Erythroblast (primary cell): Measurements from ENCODE around the gene GATA2.

Experiments used
- GATA1 ChIP-seq: IDR thresholded peaks from 2 replicates; pipeline ENCODE4 v1.6.1; 2011; ENCODE audit warnings: low read depth, mild to moderate bottlenecking, control low read depth, low read length, moderate library complexity
- POLR2A ChIP-seq: IDR thresholded peaks from 2 replicates; pipeline ENCODE4 v1.6.1; 2011; ENCODE audit warnings: mild to moderate bottlenecking, low read length

- TF ChIP-seq POLR2A (no peak), GATA1 (no peak)
Measured at GRCh38 chr3:128490650-128490914, 2.4 kb downstream of the GATA2 start.
